Activated CD8-positive, alpha-beta memory T cell treated with anti-CD3 and anti-CD28 coated beads for 1 hour (primary cell): Measurements from ENCODE around the gene B3GAT1.
"Not testable (repeated sequence)": the region's sequence is repeated elsewhere in the genome, so short reads cannot be mapped to it uniquely, and the experiment has no call there.

ENCODE experiments used
- DNase-seq, 2 donors: peaks; one replicate each; pipeline ENCODE4 v3.0.0-alpha.2; 2020; ENCODE audit warnings: low read depth in 1 of 2; ENCODE audit errors: extremely low read depth in 1 of 2

Gene B3GAT1

DNA sequence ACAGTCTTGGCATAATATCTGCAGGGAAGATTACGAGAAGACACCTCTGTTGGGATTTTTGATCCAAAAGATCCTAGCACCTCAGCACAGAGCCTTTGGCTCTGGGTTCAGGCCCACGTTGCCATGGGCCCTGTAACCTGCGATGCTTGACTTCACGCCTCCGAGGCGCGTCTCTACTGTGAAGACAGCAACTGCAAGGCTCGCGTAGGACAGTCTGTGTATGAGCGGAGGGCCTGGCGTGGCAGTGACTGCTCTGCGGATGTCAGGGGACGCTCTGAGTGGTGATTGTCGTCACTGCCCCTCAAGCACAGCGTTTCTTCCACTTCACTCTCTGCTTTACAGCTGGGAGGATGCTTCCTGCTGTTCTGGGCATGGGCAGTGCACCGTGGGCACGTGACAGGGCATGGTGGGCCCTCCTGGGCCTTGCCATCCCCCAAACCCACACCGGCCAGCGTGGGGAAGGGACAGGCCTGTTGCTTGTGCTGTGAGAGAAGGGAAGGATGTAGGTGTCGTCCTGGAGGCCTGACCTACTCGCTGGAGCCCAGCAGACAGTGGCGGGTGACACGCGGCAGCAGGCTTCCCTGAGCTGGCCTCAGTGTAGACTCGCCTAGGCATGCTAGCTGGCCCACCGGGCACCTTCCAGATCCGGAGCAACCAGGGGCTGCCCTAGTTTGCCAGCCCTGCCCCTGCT lies 53.7 kb downstream of the B3GAT1 start:
- no peak for DNase-seq

- no peak for DNase-seq
Measured at GRCh38 chr11:134357545-134357839, 54.5 kb downstream of the B3GAT1 start.

DNA sequence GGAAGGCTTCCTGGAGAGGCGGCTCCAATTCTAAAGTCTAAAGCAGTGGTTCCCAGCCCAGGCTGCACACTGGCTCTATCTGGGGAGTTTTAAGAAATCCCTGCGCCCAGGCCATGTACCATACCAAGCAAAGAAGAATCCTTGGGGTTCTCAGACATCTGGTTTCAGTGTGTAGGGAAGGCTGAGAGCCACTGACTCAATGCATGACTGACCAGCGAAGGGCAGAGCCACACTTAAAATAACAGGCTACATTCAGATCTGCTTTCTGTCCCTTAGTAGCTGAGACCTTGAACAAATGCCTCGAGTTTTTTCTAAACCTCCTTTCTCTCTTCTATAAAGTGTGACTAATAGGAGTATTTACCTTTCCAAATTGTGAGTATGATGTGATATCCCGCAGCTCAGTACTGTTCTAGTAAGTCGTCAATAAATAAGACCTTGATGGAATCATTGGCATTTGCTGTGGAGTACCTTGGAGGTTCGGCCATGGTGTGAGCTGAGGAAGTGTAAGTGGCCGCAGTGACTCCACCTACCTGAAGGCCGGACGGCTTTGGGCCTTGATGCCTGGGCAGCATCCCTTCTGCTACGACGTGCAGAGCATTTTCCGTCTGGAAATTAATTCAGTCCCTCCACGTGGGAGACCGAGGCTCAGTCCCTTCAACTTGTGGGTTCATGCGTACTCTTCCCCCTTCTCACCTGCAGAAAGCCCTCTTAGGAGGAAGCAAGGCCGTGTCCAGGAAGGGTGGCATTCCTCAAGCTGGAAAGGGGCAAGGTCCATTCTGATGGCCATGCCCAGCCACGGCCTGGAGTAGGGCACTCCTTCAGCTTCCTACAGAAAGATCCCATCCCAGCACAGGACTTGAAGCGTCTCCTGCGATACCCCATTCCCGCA lies 55.1 kb downstream of the B3GAT1 start:
- DNase-seq, result no peak

DNA sequence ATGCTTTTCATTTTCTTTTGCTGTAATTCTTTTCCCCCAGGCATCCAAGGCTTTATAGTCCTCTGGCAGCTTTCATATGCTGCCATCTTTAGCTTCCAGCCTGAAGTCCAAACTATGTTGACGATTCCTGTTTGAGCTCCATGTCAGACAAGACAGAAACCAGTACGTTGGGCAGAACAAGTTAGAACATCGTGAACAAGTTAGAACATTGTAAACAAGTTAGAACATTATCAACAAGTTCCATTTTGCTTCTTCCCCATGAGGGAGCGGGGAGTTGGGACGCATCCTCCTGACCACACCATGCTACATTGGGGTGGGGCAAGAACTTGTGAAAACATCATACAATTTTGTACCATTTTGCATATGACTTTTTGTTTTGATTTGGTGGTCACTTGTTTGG lies 56.4 kb downstream of the B3GAT1 start:
- no peak for DNase-seq

DNA sequence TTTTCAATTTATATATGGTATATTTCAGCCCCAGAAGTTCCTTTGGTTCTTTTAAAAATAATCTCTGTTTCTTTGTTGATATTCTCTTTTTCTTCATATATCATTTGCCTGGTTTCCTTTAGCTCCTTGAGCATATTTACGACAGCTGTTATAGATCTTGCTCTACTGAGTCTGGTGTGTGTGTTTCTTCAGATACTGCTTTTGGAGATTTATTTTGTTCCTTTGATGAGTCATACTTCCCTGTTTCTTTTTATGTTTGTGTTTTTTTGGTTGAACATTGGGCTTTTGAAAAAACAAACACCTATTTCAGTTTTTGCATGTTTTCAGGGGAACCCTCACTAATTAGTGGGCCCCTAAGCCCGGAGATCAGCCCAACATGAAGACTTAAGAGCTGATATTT lies 56.9 kb downstream of the B3GAT1 start:
- no peak for DNase-seq

GRCh38 chr11:134352111-134352510 lies 59.9 kb downstream of the B3GAT1 start:
- no peak for DNase-seq

DNA sequence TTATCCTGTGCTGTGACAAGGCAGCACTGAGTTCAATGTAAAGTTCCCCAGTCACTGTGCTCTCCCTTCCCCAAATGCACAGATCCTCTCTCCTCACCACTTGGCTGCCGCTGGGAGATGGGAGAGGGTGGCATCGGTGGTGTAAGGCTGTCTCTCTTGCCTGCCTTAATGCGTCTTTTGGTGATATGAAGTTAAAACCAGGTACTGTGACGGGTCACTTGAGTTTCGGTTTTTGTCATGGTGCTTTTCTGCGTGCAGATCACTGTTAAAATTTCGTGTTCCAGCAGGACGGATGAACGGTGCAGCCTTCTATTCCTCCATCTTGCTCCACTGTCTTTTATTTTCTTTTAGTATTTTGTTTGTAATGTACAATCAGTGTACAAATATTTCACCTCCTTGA lies 61.7 kb downstream of the B3GAT1 start:
- no peak for DNase-seq

GRCh38 chr11:134349802-134350355 lies 62.2 kb downstream of the B3GAT1 start:
- no peak for DNase-seq

DNA sequence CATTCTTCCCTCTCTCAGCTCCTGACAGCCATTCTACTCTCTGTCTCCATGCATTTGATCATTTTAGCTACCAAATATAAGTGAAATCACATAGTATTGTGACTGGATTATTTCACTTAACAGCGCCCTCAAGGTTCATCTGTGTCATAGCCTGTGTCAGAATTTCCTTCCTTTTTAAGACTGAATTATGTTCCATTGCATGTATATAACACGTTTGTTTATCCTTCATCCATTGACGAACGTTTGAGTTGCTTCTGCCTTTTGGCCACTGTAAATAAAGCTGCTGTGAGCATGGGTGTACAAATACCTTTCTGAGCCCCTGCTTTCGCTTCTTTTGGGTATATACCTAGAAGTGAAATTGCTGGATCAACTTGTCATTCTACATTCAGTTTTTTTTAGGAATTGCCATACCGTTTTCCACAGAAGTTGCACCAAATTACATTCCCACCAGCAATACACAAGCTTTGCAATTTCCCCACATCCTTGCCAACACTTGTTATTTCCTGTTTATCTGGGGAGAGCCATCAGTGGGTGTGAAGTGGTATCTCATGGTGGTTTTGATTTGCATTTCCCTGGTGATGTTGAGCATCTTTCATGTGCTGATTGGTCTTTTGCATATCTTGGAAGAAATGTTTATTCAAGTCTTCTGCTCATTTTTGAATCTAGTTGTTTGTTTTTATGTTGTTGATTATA lies 62.8 kb downstream of the B3GAT1 start:
- DNase-seq, result no peak

DNA sequence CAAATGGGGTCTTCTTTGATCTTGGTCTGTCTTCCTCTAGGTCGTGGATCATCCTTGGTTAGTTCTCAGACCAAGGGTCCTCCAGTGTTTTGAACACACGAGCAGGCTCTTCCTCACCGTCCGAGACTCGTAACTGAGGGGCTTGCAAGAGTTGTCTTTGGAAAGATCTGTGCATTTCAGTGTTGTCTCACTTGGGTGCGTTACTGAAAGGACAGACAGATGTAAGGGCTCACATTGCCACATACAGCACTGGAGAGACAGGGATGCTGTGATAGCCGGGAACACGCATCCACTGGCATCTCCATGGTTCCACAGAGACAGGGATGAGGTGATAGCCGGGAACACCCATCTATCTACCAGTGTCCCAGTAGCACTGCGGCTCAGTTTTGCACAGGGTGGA lies 64.6 kb downstream of the B3GAT1 start:
- DNase-seq, result no peak

DNA sequence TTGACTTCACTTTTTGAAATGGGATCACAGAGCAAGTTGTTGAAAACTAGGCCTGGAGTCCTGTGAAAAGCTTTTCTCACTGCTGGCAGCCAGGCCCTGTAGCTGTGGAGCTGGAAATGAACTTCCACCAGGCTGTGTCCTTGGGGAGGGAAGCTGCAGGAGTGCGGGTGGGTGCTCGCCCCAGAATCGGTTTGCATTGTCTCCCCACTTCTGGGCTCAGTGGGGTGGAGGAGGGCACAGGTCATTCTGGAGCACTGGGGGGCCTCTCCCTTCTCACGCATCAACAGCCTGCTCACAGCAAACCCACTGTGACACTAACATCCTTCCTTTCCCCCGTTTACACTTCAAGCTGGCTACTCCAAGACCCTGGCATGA lies 65.1 kb downstream of the B3GAT1 start:
- no peak for DNase-seq

- no peak for DNase-seq
Measured at GRCh38 chr11:134346101-134346975, 65.7 kb downstream of the B3GAT1 start.

GRCh38 chr11:134345237-134345550 lies 66.8 kb downstream of the B3GAT1 start:
- DNase-seq, result no peak

GRCh38 chr11:134344497-134345236 lies 67.4 kb downstream of the B3GAT1 start:
- DNase-seq, result not testable (repeated sequence)

DNA sequence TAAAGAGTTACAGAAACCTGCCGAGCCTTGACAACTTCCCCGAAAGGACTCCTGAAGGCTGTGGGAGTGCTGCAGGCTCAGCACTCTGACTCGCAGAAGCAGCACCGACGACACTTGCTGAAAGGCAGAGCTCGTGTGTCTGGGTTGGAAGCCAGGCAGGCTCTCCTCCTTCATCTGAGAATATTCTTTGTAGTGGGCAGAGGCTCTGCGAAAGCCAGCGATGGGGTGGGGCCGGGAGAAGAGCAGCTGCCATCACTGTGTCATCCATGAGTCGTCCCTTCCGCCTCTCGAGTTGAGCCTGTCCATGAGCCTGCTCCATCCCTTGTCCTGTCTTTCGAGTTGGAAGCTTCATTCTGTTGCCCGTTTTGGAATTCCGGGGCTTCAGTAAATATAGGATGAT lies 68.4 kb downstream of the B3GAT1 start:
- DNase-seq, result no peak

GRCh38 chr11:134342572-134343340 lies 69.3 kb downstream of the B3GAT1 start:
- DNase-seq, result no peak

DNA sequence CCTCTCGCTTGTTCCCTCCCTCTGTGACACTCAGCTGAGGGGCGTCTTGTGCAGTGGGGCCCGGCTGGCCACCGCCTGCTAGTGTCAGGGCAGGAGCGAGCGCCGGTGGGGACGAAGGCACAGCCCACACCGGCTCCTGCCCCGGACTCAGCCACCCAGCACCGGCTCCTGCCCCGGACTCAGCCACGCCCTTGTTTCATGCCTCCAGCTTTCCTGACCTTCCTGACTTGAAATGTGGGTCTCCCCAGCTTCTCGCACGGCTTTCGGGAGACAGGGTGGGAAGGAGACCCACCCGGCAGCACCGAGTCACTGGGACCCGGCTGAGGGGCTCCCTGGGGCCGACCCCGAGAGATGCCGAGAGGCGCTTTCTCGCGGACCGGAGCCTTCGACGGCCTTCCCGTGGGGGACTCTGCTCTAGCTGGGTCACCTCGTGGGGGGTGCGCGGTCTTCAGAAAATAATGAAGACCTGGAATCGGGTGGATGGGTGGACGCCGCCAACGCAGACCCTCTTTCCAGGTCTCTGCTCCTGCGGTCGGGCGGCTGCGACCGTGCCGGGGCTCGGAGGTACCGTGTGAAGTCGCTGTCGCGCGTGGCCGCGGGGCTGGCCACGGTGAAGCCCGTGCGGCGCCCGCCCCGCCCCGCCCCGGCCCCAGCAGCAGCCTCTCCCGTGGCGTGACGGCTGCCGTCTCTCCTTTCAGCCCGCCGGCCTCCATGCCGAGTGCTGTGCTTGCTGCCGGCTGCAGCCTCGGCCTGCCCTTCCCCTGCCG lies 70.1 kb downstream of the B3GAT1 start:
- no peak for DNase-seq

DNA sequence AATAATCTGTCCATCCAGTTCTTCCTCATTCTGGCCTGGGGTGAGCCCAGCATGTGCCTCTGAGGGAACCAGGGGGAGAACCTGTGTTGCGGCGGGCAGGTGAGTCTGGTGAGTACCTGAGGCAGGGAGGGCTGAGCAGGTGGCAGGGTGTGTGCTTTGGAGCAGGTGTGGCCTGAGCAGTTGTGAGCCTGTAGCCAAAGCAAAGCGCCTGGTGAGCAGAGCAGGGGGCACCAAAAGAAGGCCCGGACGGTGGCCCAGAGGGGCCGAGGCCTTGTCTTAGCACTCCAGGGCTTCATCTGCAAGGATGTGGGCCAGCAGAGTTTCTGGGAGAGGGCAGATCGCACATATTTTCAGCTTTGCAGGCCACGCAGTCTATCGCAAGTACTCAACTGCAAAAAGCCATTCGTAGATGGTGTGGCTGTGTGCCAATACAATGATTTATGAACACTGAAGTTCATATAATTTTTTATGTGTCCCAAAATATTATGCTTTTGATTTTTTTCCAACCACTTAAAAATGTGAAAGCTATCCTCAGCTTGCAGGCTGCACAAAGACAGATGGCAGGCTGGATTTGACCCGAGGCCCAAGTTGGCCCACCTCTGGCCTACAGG lies 71.6 kb downstream of the B3GAT1 start:
- no peak for DNase-seq
